H9 (cell line): Measurements from ENCODE around the gene TBC1D26. TPM values are rescaled to one million over a fixed set of nuclear protein-coding genes. Genes with fewer than 3 reads are reported as not detected.

Experiments used
- DNase-seq: peaks from one replicate; pipeline ENCODE4 v3.0.0-alpha.2; 2017
- H2AFZ ChIP-seq: one replicate; pipeline ENCODE4 v1.6.1; 2013; ENCODE audit warnings: mild to moderate bottlenecking, low read length, control low read depth, moderate library complexity
- H2AK5ac ChIP-seq: 2 replicates; pipeline ENCODE4 v1.6.1; 2013; ENCODE audit warnings: low read length, control low read depth, mixed read lengths; ENCODE audit not compliant: insufficient read length
- H2BK120ac ChIP-seq: one replicate; pipeline ENCODE4 v1.6.1; 2013; ENCODE audit warnings: low read depth, mild to moderate bottlenecking, low read length, control low read depth, inconsistent platforms; ENCODE audit not compliant: poor library complexity, severe bottlenecking
- H2BK12ac ChIP-seq: 2 replicates; pipeline ENCODE4 v1.6.1; 2013; ENCODE audit warnings: low read length, control low read depth, mixed read lengths, low read depth; ENCODE audit not compliant: insufficient read length
- H2BK15ac ChIP-seq: 2 replicates; pipeline ENCODE4 v1.6.1; 2013; ENCODE audit warnings: low read depth, low read length, control low read depth
- H2BK20ac ChIP-seq: one replicate; pipeline ENCODE4 v1.6.1; 2013; ENCODE audit warnings: low read depth, mild to moderate bottlenecking, low read length, control low read depth, inconsistent platforms; ENCODE audit not compliant: poor library complexity, severe bottlenecking
- H2BK5ac ChIP-seq: 2 replicates; pipeline ENCODE4 v1.6.1; 2013; ENCODE audit warnings: low read length, control low read depth, mixed read lengths; ENCODE audit not compliant: insufficient read length
- H3K14ac ChIP-seq: 2 replicates; pipeline ENCODE4 v1.6.1; 2013; ENCODE audit warnings: low read length, control low read depth; ENCODE audit not compliant: insufficient read depth
- H3K18ac ChIP-seq: 2 replicates; pipeline ENCODE4 v1.6.1; 2013; ENCODE audit warnings: low read depth, mild to moderate bottlenecking, mixed read lengths, low read length, control low read depth; ENCODE audit not compliant: insufficient read length
- H3K23ac ChIP-seq: 2 replicates; pipeline ENCODE4 v1.6.1; 2013; ENCODE audit warnings: low read length, control low read depth, mixed read lengths, low read depth; ENCODE audit not compliant: insufficient read length
- H3K23me2 ChIP-seq: 2 replicates; pipeline ENCODE4 v1.6.1; 2013; ENCODE audit warnings: low read depth, mild to moderate bottlenecking, mixed read lengths, low read length, control low read depth; ENCODE audit not compliant: insufficient read length, poor library complexity, severe bottlenecking
- H3K27ac ChIP-seq: 2 replicates; pipeline ENCODE4 v1.5.1; 2013; ENCODE audit warnings: low read length, control low read depth, mixed read lengths, low read depth; ENCODE audit not compliant: insufficient read length
- H3K27me3 ChIP-seq: 2 replicates; pipeline ENCODE4 v1.6.1; 2013; ENCODE audit warnings: low read length, control low read depth, inconsistent platforms; ENCODE audit not compliant: insufficient read depth
- H3K4ac ChIP-seq: 2 replicates; pipeline ENCODE4 v1.6.1; 2013; ENCODE audit warnings: low read depth, mild to moderate bottlenecking, control low read depth, inconsistent platforms, low read length, moderate library complexity
- H3K4me1 ChIP-seq: 2 replicates; pipeline ENCODE4 v1.6.1; 2013; ENCODE audit warnings: low read length, control low read depth, inconsistent platforms; ENCODE audit not compliant: insufficient read depth
- H3K4me2 ChIP-seq: 2 replicates; pipeline ENCODE4 v1.6.1; 2013; ENCODE audit warnings: low read length, control low read depth, mixed read lengths; ENCODE audit not compliant: insufficient read length, insufficient read depth
- H3K56ac ChIP-seq: 2 replicates; pipeline ENCODE4 v1.6.1; 2013; ENCODE audit warnings: low read depth, mild to moderate bottlenecking, mixed read lengths, low read length, control low read depth; ENCODE audit not compliant: insufficient read length
- H3K79me1 ChIP-seq: 2 replicates; pipeline ENCODE4 v1.6.1; 2013; ENCODE audit warnings: low read depth, mild to moderate bottlenecking, moderate library complexity, low read length, control low read depth, inconsistent platforms; ENCODE audit not compliant: insufficient read depth, poor library complexity, severe bottlenecking
- H3K79me2 ChIP-seq: 2 replicates; pipeline ENCODE4 v1.6.1; 2013; ENCODE audit warnings: low read length, control low read depth, inconsistent platforms; ENCODE audit not compliant: insufficient read depth
- H3K9ac ChIP-seq: 2 replicates; pipeline ENCODE4 v1.6.1; 2013; ENCODE audit warnings: low read length, control low read depth, mixed read lengths; ENCODE audit not compliant: insufficient read length; ENCODE audit errors: extremely low read depth
- H3K9me3 ChIP-seq: one replicate; pipeline ENCODE4 v1.6.1; 2013; ENCODE audit warnings: low read depth, low read length, inconsistent platforms; ENCODE audit not compliant: control insufficient read depth
- H3T11ph ChIP-seq: one replicate; pipeline ENCODE4 v1.6.1; 2013; ENCODE audit warnings: mild to moderate bottlenecking, low read length, control low read depth, inconsistent platforms
- H4K20me1 ChIP-seq: one replicate; pipeline ENCODE4 v1.6.1; 2013; ENCODE audit not compliant: control insufficient read depth, insufficient read length, insufficient read depth
- H4K5ac ChIP-seq: 2 replicates; pipeline ENCODE4 v1.6.1; 2013; ENCODE audit warnings: low read depth, mild to moderate bottlenecking, mixed read lengths, low read length, control low read depth; ENCODE audit not compliant: insufficient read length
- H4K8ac ChIP-seq: replicated peaks from 2 replicates; pipeline ENCODE4 v1.6.1; 2013; ENCODE audit warnings: low read length, control low read depth, mixed read lengths, low read depth; ENCODE audit not compliant: insufficient read length
- H4K91ac ChIP-seq: 2 replicates; pipeline ENCODE4 v1.6.1; 2013; ENCODE audit warnings: low read depth, mild to moderate bottlenecking, moderate library complexity, mixed read lengths, low read length, control low read depth; ENCODE audit not compliant: insufficient read length
- H3K27ac Mint-ChIP-seq, 3 experiments: 2 replicates in 2 of 3; 3 replicates in 1 of 3; pipeline ENCODE4 v1.8.0; 2020 to 2021; ENCODE audit warnings: mixed read lengths in 3 of 3, mild to moderate bottlenecking in 1 of 3, moderate library complexity in 1 of 3
- H3K27me3 Mint-ChIP-seq: 2 replicates; pipeline ENCODE4 v1.8.0; 2021; ENCODE audit warnings: low read depth, mild to moderate bottlenecking, moderate library complexity, mixed read lengths
- H3K36me3 Mint-ChIP-seq, 3 experiments: 2 replicates in 2 of 3; 3 replicates in 1 of 3; pipeline ENCODE4 v1.8.0; 2020 to 2021; ENCODE audit warnings: low read depth in 3 of 3, mixed read lengths in 3 of 3; ENCODE audit not compliant: insufficient read depth in 1 of 3
- H3K4me1 Mint-ChIP-seq, 2 experiments: 2 replicates each; pipeline ENCODE4 v1.8.0; 2020; ENCODE audit warnings: mixed read lengths in 2 of 2
- H3K4me3 Mint-ChIP-seq, 2 experiments: 2 replicates in 1 of 2; 3 replicates in 1 of 2; pipeline ENCODE4 v1.8.0; 2020 to 2021; ENCODE audit warnings: mild to moderate bottlenecking in 2 of 2, mixed read lengths in 2 of 2, moderate library complexity in 1 of 2
- H3K9me3 Mint-ChIP-seq, 2 experiments: 2 replicates in 1 of 2; 3 replicates in 1 of 2; pipeline ENCODE4 v1.8.0; 2020; ENCODE audit warnings: mild to moderate bottlenecking in 2 of 2, mixed read lengths in 2 of 2, moderate library complexity in 1 of 2
- WGBS: extraction: QIAGEN DNeasy Blood & Tissue Kit; methylation state at CpG from one replicate; pipeline ENCODE4 v1.1.7; 2013; ENCODE audit warnings: missing lambda C conversion rate, low lambda C conversion rate, mixed read lengths; ENCODE audit not compliant: insufficient read length; ENCODE audit errors: extremely low coverage; 5-methylcytosine and 5-hydroxymethylcytosine counted together
- total RNA-seq: library from RNA; stranded (reverse); gene quantifications from 2 replicates; pipeline ENCODE4 v1.2.1, GENCODE V29; 2021
- TF ChIP-seq, protein P1 (sequence below): fragments of 200-600 bp; sonication (generic); conservative IDR thresholded peaks from 3 replicates; pipeline ENCODE4 v1.8.0; 2021; ENCODE audit warnings: antibody characterized with exemption, mild to moderate bottlenecking

TBC1D26 gene
- total RNA-seq, 1 experiment from 2014 or later, result 0.83 TPM

DNA sequence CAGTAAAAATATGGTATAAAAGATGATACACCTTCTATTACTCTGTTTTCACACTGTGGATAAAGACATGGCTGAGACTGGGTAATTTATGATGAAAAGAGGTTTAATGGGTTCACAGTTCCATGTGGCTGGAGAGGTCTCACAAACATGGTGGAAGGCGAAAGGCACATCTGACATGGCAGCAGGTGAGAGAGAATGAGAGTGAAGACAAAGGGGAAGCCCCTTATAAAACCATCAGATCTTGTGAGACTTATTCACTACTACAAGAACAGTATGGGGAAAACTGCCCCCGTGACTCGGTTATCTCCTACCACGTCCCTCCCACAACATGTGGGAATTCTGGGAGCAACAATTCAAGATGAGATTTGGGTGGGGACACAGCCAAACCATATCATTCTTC is 45.6 kb downstream of the TBC1D26 start:
- Histone ChIP-seq H3K23me2 (no peaks in the 10 kb centered on the region), H2BK120ac (no peak overlapping the region), H3K27ac (no peak overlapping the region), H4K20me1 (no peaks in the 10 kb centered on the region), H3K27me3 (no peaks in the 10 kb centered on the region), H2BK20ac (no peak overlapping the region), H2BK15ac (no peak overlapping the region), H3K4ac (no peak overlapping the region), H2BK12ac (no peak overlapping the region), H3K14ac (no peak overlapping the region), H3K79me1 (no peaks in the 10 kb centered on the region), H3K4me1 (no peaks in the 10 kb centered on the region), H4K91ac (no peak overlapping the region), H3K23ac (no peak overlapping the region), H3K18ac (no peak overlapping the region), H3K56ac (no peak overlapping the region), H4K5ac (no peak overlapping the region), H2BK5ac (no peak overlapping the region), H3K9ac (no peak overlapping the region), H2AFZ (no peak overlapping the region), H4K8ac (no peak overlapping the region), H2AK5ac (no peak overlapping the region), H3K4me2 (no peak overlapping the region), H3T11ph (no peak overlapping the region), H3K9me3 (peaks cover 14% of the 10 kb centered on the region), H3K79me2 (no peaks in the 10 kb centered on the region)
- Mint-ChIP-seq H3K36me3 (peaks cover 12 to 28% (median 19%) of the 10 kb centered on the region in 3 experiments), H3K9me3 (peaks cover 29 to 32% of the 10 kb centered on the region in 2 experiments), H3K27me3 (no peaks in the 10 kb centered on the region), H3K4me1 (peaks cover 0 to 6% of the 10 kb centered on the region in 2 experiments; a peak in 2 of 4 replicates), H3K4me3 (no peak overlapping the region), H3K27ac (no peak overlapping the region)
- no CpG with 5 or more reads among the region's 4 CpGs for WGBS
- no peak for DNase-seq
- TF ChIP-seq, protein P1, sequence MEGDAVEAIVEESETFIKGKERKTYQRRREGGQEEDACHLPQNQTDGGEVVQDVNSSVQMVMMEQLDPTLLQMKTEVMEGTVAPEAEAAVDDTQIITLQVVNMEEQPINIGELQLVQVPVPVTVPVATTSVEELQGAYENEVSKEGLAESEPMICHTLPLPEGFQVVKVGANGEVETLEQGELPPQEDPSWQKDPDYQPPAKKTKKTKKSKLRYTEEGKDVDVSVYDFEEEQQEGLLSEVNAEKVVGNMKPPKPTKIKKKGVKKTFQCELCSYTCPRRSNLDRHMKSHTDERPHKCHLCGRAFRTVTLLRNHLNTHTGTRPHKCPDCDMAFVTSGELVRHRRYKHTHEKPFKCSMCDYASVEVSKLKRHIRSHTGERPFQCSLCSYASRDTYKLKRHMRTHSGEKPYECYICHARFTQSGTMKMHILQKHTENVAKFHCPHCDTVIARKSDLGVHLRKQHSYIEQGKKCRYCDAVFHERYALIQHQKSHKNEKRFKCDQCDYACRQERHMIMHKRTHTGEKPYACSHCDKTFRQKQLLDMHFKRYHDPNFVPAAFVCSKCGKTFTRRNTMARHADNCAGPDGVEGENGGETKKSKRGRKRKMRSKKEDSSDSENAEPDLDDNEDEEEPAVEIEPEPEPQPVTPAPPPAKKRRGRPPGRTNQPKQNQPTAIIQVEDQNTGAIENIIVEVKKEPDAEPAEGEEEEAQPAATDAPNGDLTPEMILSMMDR, result no peak
